Cardiac muscle cell (in vitro differentiated cells and primary cell): ENCODE data around the gene VPS16. TPM values are rescaled to one million over a fixed set of nuclear protein-coding genes. Genes with fewer than 3 reads are reported as not detected.
A peak's percentile ranks its signal among the peaks of the same experiment; 100 is the strongest.
"Not testable (repeated sequence)": the region's sequence is repeated elsewhere in the genome, so short reads cannot be mapped to it uniquely, and the experiment has no call there.

Experiments
- DNase-seq, 2 donors: peaks; one replicate each; pipeline versions ENCODE4 v3.0.0 to v3.0.0-alpha.2; 2010 to 2017; ENCODE audit warnings: low read depth in 1 of 2, low spot score in 1 of 2
- H3K27ac ChIP-seq: fragments of 200-600 bp; sonication (generic); 2 replicates; pipeline ENCODE4 v1.5.1; 2016
- H3K27me3 ChIP-seq: fragments of 200-600 bp; sonication (generic); 2 replicates; pipeline ENCODE4 v1.6.0; 2016; ENCODE audit warnings: control low read depth
- H3K36me3 ChIP-seq: fragments of 200-600 bp; sonication (generic); 2 replicates; pipeline ENCODE4 v1.5.1; 2016; ENCODE audit warnings: control low read depth
- H3K4me1 ChIP-seq: fragments of 200-600 bp; sonication (generic); 2 replicates; pipeline ENCODE4 v1.8.1; 2017; ENCODE audit warnings: low read depth, mild to moderate bottlenecking, mixed run types
- H3K4me3 ChIP-seq: fragments of 200-600 bp; sonication (generic); 2 replicates; pipeline ENCODE4 v1.5.1; 2016; ENCODE audit warnings: mild to moderate bottlenecking
- H3K9me3 ChIP-seq: fragments of 200-600 bp; sonication (generic); 2 replicates; pipeline ENCODE4 v1.5.1; 2017; ENCODE audit warnings: low read depth, mild to moderate bottlenecking, control low read depth
- CTCF ChIP-seq: IDR thresholded peaks from 2 replicates; pipeline ENCODE4 v1.5.1; 2012; ENCODE audit warnings: low read depth, mild to moderate bottlenecking, low read length
- polyA plus RNA-seq: library from polyadenylated mRNA; unstranded; fragments of >200 nt; fragmentation: Nextera tagmentation; extraction: Ambion mirVana; gene quantifications from 2 replicates; pipeline ENCODE4 v1.2.1, GENCODE V29; 2016
- total RNA-seq: library from RNA; depleted of rRNA; stranded (reverse); fragments of >200 nt; gene quantifications from 2 replicates; pipeline ENCODE4 v1.2.3, GENCODE V29; 2016

VPS16 gene
- total and polyA plus RNA-seq, 2 experiments from 2014 or later = 44.5 to 49.1 TPM

GRCh38 chr20:2891343-2891742 is 50.8 kb downstream of the VPS16 start:
- no peak for DNase-seq
- Histone ChIP-seq H3K27ac (no peak overlapping the region), H3K36me3 (no peaks in the 10 kb centered on the region), H3K9me3 (no peaks in the 10 kb centered on the region), H3K4me3 (no peak overlapping the region), H3K4me1 (no peaks in the 10 kb centered on the region), H3K27me3 (no peaks in the 10 kb centered on the region)
- TF ChIP-seq CTCF = no peak

GRCh38 chr20:2892376-2892775 is 51.8 kb downstream of the VPS16 start:
- H3K27me3 ChIP-seq = no peaks in the 10 kb centered on the region
- no peaks in the 10 kb centered on the region for H3K4me1 ChIP-seq
- no peak for TF ChIP-seq CTCF
- no peaks in the 10 kb centered on the region for H3K9me3 ChIP-seq
- DNase-seq = no peak
- H3K27ac ChIP-seq = peak overlapping the region; percentile 28
- H3K4me3 ChIP-seq = no peak overlapping the region
- no peaks in the 10 kb centered on the region for H3K36me3 ChIP-seq

- Histone ChIP-seq H3K4me1 (no peaks in the 10 kb centered on the region), H3K36me3 (no peaks in the 10 kb centered on the region), H3K27ac (no peak overlapping the region), H3K27me3 (no peaks in the 10 kb centered on the region), H3K4me3 (no peak overlapping the region), H3K9me3 (no peaks in the 10 kb centered on the region)
- no peak for TF ChIP-seq CTCF
- DNase-seq = no peak
Observed at GRCh38 chr20:2894221-2894620, 53.7 kb downstream of the VPS16 start.

GRCh38 chr20:2895154-2895553 is 54.6 kb downstream of the VPS16 start:
- not testable (repeated sequence) for H3K4me3 ChIP-seq, H3K27ac ChIP-seq, H3K27me3 ChIP-seq, H3K9me3 ChIP-seq, DNase-seq, H3K36me3 ChIP-seq, H3K4me1 ChIP-seq

- no peaks in the 10 kb centered on the region for H3K4me1 ChIP-seq
- H3K4me3 ChIP-seq = no peak overlapping the region
- H3K27me3 ChIP-seq = no peaks in the 10 kb centered on the region
- H3K36me3 ChIP-seq = no peaks in the 10 kb centered on the region
- H3K27ac ChIP-seq = no peak overlapping the region
- no peak for TF ChIP-seq CTCF
- DNase-seq = no peak
- no peaks in the 10 kb centered on the region for H3K9me3 ChIP-seq
Observed at GRCh38 chr20:2899243-2899642, 58.7 kb downstream of the VPS16 start.

GRCh38 chr20:2900845-2901592 is 60.5 kb downstream of the VPS16 start:
- DNase-seq = peak in 1 of 2 donors; percentile 3
- Histone ChIP-seq H3K4me1 (no peaks in the 10 kb centered on the region), H3K27ac (no peak overlapping the region), H3K36me3 (no peaks in the 10 kb centered on the region), H3K9me3 (no peaks in the 10 kb centered on the region), H3K27me3 (no peaks in the 10 kb centered on the region), H3K4me3 (no peak overlapping the region)
- no peak for TF ChIP-seq CTCF
